Measurements from ENCODE around the gene FGFR1OP2.

Gene FGFR1OP2

DNA sequence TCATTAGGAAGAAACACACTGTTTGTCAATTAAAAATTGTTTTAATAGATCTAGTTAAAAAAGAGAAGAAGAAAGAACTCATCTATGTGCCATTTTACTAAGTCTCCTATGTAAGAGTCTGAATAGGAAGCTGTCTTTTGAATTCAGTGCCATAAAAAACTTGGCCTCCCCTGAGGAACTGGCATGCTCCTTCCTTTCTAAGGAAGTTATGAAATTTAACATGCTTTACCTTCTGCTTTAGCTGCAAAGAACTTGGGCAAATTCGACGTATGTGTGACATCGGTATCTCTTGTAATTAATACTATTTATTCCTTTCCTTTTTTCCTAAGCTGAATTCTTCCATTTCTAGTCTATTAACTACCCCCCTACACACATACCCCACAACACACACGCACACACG, 63.4 kb downstream of the FGFR1OP2 start:
- no peak overlapping the region for H2AFZ ChIP-seq (ENCODE audit: low read length, unreplicated experiment)
- no peak overlapping the region for H3K4me3 ChIP-seq (ENCODE audit: low read depth, low read length)
- no peaks in the 10 kb centered on the region for H3K27me3 ChIP-seq (ENCODE audit: insufficient read depth, low read length)
- no peak overlapping the region for H3K27ac ChIP-seq (ENCODE audit: low read depth, low read length)
- no peaks in the 10 kb centered on the region for H3K36me3 ChIP-seq (ENCODE audit: insufficient read depth, low read length)
- no peaks in the 10 kb centered on the region for H3K4me1 ChIP-seq (ENCODE audit: control insufficient read depth, insufficient read depth, low read length, unreplicated experiment)
- peaks cover 6% of the 10 kb centered on the region for H3K79me2 ChIP-seq (ENCODE audit: control insufficient read depth, insufficient read depth, low read length, unreplicated experiment)

DNA sequence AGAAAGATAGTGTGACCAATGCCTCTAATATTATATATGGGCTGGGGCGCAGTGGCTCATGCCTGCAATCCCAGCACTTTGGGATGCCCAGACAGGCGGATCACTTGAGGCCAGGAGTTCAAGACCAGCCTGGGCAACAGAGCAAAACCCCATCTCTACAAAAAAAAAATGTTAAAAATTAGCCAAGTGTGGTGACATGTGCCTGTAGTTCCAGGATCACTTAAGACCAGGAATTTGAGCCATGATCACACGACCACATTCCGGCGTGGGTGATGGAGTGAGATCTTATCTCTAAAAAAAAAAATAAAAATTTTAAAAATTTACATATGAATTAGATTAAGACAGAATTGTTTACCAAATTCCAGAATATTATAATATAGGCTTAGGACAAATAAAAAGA, 63.9 kb downstream of the FGFR1OP2 start:
- Histone ChIP-seq H3K27me3 (ENCODE audit: insufficient read depth, low read length) (no peaks in the 10 kb centered on the region), H2AFZ (ENCODE audit: low read length, unreplicated experiment) (no peak overlapping the region), H3K4me3 (ENCODE audit: low read depth, low read length) (no peak overlapping the region), H3K4me1 (ENCODE audit: control insufficient read depth, insufficient read depth, low read length, unreplicated experiment) (peaks cover 3% of the 10 kb centered on the region), H3K36me3 (ENCODE audit: insufficient read depth, low read length) (no peaks in the 10 kb centered on the region), H3K79me2 (ENCODE audit: control insufficient read depth, insufficient read depth, low read length, unreplicated experiment) (peaks cover 6% of the 10 kb centered on the region), H3K27ac (ENCODE audit: low read depth, low read length) (no peak overlapping the region)

DNA sequence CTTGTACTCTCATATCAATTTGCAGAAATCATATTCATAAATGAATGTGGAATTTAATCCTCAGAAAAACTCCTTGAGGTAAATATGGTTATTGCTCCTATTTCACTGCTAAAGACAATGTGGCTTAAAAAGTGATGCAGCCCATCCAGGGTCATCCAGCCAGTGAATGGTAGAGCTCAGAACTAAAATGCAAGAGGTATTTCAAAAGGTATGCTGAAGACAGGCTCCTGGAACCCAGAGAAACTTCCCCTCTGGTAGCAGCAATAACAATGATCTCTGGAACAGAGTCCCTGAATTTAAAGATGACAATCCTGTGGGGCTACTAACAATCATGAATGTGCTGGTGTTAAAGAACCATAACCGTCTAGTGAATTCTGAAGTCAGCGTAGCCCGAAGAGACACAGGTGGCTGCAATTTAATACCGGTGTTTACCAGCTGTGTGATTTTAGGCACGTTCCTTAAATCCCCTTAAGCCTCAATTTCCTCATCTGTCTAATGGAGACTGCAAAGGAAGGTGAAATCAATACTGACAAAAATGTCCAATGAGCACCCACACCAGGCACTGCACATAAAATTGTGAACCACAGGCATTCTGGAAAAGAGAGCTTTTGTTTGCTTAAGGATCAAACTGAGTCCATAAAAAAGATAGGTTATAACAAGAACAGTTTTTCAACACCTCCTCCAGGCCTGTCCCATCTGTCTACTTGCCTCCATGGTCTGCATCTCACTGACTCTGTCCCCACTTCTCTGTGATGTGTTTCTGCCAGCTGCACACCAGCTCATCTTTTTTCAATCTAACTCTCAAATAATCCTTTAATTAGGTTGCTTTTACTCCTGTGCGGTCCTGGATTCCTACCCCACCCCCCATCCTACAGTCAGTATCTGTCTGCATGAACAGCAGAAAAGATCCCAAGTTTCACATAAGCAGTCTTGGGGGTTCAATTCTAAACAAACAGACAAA, 65.4 kb downstream of the FGFR1OP2 start:
- Histone ChIP-seq H3K36me3 (ENCODE audit: insufficient read depth, low read length) (no peaks in the 10 kb centered on the region), H2AFZ (ENCODE audit: low read length, unreplicated experiment) (no peak overlapping the region), H3K4me1 (ENCODE audit: control insufficient read depth, insufficient read depth, low read length, unreplicated experiment) (peaks cover 3% of the 10 kb centered on the region), H3K27me3 (ENCODE audit: insufficient read depth, low read length) (no peaks in the 10 kb centered on the region), H3K4me3 (ENCODE audit: low read depth, low read length) (no peak overlapping the region), H3K27ac (ENCODE audit: low read depth, low read length) (no peak overlapping the region), H3K79me2 (ENCODE audit: control insufficient read depth, insufficient read depth, low read length, unreplicated experiment) (peaks cover 6% of the 10 kb centered on the region)

DNA sequence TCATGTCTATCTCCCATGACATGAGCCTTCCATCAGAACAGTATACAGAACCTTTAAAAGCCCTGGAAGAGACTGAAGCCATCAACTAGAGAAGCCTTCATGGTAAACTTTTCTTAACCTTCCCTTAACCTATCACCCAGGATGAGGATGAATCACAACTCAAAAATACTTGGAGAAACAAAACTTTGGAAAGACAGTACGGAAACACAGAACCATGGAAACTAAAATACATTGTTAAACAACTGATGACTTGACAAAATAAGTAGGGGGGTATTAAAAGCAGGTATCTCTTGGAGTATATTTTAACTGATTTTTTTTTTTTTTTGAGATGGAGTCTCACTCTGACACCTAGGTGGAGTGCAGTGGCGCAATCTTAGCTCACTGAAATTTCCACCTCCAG, 67.2 kb downstream of the FGFR1OP2 start:
- H2AFZ ChIP-seq (ENCODE audit: low read length, unreplicated experiment): no peak overlapping the region
- H3K27me3 ChIP-seq (ENCODE audit: insufficient read depth, low read length): no peaks in the 10 kb centered on the region
- H3K4me1 ChIP-seq (ENCODE audit: control insufficient read depth, insufficient read depth, low read length, unreplicated experiment): peaks cover 10% of the 10 kb centered on the region
- H3K36me3 ChIP-seq (ENCODE audit: insufficient read depth, low read length): no peaks in the 10 kb centered on the region
- H3K79me2 ChIP-seq (ENCODE audit: control insufficient read depth, insufficient read depth, low read length, unreplicated experiment): peaks cover 15% of the 10 kb centered on the region
- no peak overlapping the region for H3K27ac ChIP-seq (ENCODE audit: low read depth, low read length)
- no peak overlapping the region for H3K4me3 ChIP-seq (ENCODE audit: low read depth, low read length)

DNA sequence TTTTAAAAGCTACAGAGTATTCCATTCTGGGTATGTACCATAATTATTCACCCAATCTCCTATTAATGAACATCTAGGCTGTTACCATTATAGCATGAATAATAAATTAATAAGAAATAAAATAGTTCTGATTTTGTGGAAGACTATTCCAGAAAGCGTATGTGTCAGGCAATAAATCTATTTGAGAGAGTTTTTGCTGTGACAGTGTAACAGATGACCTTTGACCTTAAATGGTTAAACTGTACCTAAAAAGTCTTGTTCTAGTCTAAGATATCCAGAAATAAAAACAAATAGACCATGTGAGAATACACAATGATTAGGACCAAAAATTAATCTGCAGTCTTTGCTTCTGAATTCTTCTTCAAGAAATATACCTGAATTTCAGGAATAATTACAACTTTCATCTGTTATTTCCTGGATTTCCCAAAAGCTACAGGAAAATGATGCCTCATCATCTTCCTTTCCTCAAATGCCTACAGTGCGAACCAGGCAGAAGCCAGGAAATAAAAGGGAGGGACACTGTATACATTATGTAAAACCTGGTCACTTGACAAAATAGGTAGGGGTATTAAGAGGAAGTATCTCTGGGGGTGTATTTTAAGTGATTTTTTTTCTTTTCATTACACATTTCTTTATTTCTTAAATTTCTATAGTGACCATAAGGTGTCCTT, 68.7 kb downstream of the FGFR1OP2 start:
- H3K27me3 ChIP-seq (ENCODE audit: insufficient read depth, low read length): no peaks in the 10 kb centered on the region
- H3K4me3 ChIP-seq (ENCODE audit: low read depth, low read length): no peak overlapping the region
- H3K4me1 ChIP-seq (ENCODE audit: control insufficient read depth, insufficient read depth, low read length, unreplicated experiment): peaks cover 21% of the 10 kb centered on the region
- no peaks in the 10 kb centered on the region for H3K36me3 ChIP-seq (ENCODE audit: insufficient read depth, low read length)
- no peak overlapping the region for H2AFZ ChIP-seq (ENCODE audit: low read length, unreplicated experiment)
- H3K27ac ChIP-seq (ENCODE audit: low read depth, low read length): no peak overlapping the region
- H3K79me2 ChIP-seq (ENCODE audit: control insufficient read depth, insufficient read depth, low read length, unreplicated experiment): peaks cover 27% of the 10 kb centered on the region

DNA sequence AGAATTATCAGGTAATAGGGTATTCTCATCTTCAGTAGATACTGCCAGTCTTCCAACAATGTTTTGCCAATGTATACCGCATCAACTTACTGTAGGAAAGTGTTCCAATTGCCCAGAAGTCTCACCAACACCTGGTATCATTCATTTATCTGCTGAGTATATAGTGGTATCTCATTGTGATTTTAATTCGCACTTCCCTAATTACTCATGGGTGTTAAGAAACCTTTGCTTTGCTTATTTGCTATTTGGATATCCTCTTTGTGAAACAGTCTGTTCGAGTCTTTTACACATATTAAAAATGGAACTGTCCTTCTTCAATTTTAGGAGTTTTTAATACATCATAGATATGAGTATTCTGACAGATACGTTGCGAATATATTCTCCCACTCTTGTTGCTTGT, 69.8 kb downstream of the FGFR1OP2 start:
- H3K4me3 ChIP-seq (ENCODE audit: low read depth, low read length): no peak overlapping the region
- H3K79me2 ChIP-seq (ENCODE audit: control insufficient read depth, insufficient read depth, low read length, unreplicated experiment): peaks cover 35% of the 10 kb centered on the region
- H3K4me1 ChIP-seq (ENCODE audit: control insufficient read depth, insufficient read depth, low read length, unreplicated experiment): peaks cover 31% of the 10 kb centered on the region
- no peaks in the 10 kb centered on the region for H3K27me3 ChIP-seq (ENCODE audit: insufficient read depth, low read length)
- no peaks in the 10 kb centered on the region for H3K36me3 ChIP-seq (ENCODE audit: insufficient read depth, low read length)
- no peak overlapping the region for H2AFZ ChIP-seq (ENCODE audit: low read length, unreplicated experiment)
- no peak overlapping the region for H3K27ac ChIP-seq (ENCODE audit: low read depth, low read length)

DNA sequence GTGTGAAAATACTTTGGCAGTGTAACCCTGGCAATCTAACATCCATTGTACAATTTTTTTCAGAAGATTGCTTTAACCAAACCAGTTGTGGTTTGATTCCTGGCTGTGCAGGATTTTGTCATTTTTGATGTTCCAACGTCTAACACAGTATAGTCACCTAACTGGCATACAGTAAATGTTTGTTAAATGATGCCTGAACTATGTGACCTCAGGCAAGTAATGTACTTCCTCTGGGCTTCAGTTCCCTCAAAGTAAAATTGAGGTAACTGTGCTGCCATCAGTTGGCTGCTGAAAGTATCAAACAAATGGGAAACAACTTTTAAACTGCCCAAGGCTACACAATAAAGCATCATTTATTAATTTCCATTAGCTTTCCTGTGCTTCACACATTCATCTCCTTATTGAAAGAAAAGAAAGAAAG, 71.6 kb downstream of the FGFR1OP2 start:
- Histone ChIP-seq H3K4me3 (ENCODE audit: low read depth, low read length) (no peak overlapping the region), H3K27me3 (ENCODE audit: insufficient read depth, low read length) (no peaks in the 10 kb centered on the region), H3K36me3 (ENCODE audit: insufficient read depth, low read length) (no peaks in the 10 kb centered on the region), H3K4me1 (ENCODE audit: control insufficient read depth, insufficient read depth, low read length, unreplicated experiment) (peaks cover 34% of the 10 kb centered on the region), H3K79me2 (ENCODE audit: control insufficient read depth, insufficient read depth, low read length, unreplicated experiment) (peaks cover 35% of the 10 kb centered on the region), H2AFZ (ENCODE audit: low read length, unreplicated experiment) (no peak overlapping the region), H3K27ac (ENCODE audit: low read depth, low read length) (no peak overlapping the region)

DNA sequence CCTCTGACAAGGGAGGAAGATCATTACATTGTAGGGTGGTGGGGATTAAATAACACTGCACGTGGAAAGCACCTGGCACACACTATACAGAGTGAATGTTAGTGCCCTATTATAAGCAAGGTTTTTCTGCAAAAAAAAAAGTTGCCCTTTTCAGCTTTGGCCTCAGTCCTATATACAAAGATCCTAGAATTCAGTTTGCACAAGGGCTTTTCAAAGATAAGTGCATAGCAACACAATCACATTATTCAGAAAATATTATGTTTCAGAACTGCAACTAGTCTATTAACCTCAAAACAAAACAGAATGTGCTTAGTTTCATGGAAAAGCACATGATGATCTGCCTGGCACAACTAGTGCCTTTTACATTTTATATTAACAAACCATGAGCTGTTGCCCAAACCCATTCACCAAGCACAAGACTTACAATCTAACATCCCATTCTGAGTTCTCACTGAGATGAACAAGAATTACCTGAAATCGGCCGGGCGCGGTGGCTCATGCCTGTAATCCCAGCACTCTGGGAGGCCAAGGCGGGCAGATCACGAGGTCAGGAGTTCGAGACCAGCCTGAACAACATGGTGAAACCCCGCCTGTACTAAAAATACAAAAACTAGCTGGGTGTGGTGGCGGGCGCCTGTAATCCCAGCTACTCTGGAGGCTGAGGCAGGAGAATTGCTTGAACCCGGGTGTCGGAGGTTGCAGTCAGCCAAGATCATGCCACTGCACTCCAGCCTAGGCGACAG, 74.1 kb downstream of the FGFR1OP2 start:
- H3K27ac ChIP-seq (ENCODE audit: low read depth, low read length): no peak overlapping the region
- no peak overlapping the region for H2AFZ ChIP-seq (ENCODE audit: low read length, unreplicated experiment)
- H3K4me1 ChIP-seq (ENCODE audit: control insufficient read depth, insufficient read depth, low read length, unreplicated experiment): peaks cover 39% of the 10 kb centered on the region
- H3K27me3 ChIP-seq (ENCODE audit: insufficient read depth, low read length): no peaks in the 10 kb centered on the region
- peaks cover 32% of the 10 kb centered on the region for H3K79me2 ChIP-seq (ENCODE audit: control insufficient read depth, insufficient read depth, low read length, unreplicated experiment)
- H3K4me3 ChIP-seq (ENCODE audit: low read depth, low read length): peak overlapping the region; percentile 24; the same call in 1 of the 2 replicates
- H3K36me3 ChIP-seq (ENCODE audit: insufficient read depth, low read length): no peaks in the 10 kb centered on the region

DNA sequence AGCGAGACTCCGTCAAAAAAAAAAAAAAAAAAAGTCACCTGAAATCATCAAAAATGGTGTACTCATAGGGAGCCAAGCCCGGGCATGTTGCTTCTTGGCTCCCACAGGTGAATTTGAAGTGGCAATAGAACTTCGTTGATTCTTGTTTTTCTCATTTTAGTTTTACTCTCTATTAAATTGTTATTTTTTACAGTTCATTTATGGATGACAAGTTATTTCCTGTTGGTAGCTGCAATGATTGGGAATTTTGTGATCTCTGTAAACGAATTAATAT, 74.6 kb downstream of the FGFR1OP2 start:
- peak overlapping the region; percentile 86 for H3K4me3 ChIP-seq (ENCODE audit: low read depth, low read length)

DNA sequence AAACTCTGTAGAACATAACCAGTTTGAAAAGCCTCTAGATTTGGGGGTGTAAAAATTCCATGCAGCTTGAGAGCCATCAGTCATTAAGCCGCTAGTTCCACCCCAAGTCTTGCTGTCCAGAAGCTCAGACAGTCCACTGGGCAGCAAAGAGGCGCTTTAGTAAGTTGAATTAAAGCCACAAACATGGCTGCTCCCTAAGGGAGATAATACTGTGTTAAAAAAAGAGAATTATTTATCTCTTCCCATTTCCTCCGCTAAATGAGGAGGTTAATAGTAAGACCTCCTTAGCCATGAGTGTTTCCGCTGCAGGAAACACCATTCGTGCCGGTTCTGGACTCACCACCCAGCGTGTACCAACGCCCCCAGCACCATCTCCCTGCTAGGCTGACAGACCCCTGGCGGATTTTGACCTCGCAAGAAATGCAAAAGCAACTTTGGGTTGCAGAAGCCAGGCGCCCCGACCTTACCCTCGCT, 75.4 kb downstream of the FGFR1OP2 start:
- Histone ChIP-seq H3K36me3 (ENCODE audit: insufficient read depth, low read length) (no peaks in the 10 kb centered on the region), H3K27ac (ENCODE audit: low read depth, low read length) (peak overlapping the region; percentile 1; the same call in 1 of the 2 replicates), H2AFZ (ENCODE audit: low read length, unreplicated experiment) (peak overlapping the region; percentile 84), H3K27me3 (ENCODE audit: insufficient read depth, low read length) (no peaks in the 10 kb centered on the region), H3K4me1 (ENCODE audit: control insufficient read depth, insufficient read depth, low read length, unreplicated experiment) (peaks cover 39% of the 10 kb centered on the region), H3K4me3 (ENCODE audit: low read depth, low read length) (peak overlapping the region; percentile 86), H3K79me2 (ENCODE audit: control insufficient read depth, insufficient read depth, low read length, unreplicated experiment) (peaks cover 32% of the 10 kb centered on the region)

More for the DNA sequence above, 74.6 kb downstream of the FGFR1OP2 start:
- H3K27me3 ChIP-seq (ENCODE audit: insufficient read depth, low read length): no peaks in the 10 kb centered on the region
- H3K27ac ChIP-seq (ENCODE audit: low read depth, low read length): no peak overlapping the region
- H3K36me3 ChIP-seq (ENCODE audit: insufficient read depth, low read length): no peaks in the 10 kb centered on the region
- H3K4me1 ChIP-seq (ENCODE audit: control insufficient read depth, insufficient read depth, low read length, unreplicated experiment): peaks cover 39% of the 10 kb centered on the region
- H2AFZ ChIP-seq (ENCODE audit: low read length, unreplicated experiment): no peak overlapping the region
- H3K79me2 ChIP-seq (ENCODE audit: control insufficient read depth, insufficient read depth, low read length, unreplicated experiment): peaks cover 32% of the 10 kb centered on the region
